Measurements from ENCODE around the gene LSAMP.

DNA sequence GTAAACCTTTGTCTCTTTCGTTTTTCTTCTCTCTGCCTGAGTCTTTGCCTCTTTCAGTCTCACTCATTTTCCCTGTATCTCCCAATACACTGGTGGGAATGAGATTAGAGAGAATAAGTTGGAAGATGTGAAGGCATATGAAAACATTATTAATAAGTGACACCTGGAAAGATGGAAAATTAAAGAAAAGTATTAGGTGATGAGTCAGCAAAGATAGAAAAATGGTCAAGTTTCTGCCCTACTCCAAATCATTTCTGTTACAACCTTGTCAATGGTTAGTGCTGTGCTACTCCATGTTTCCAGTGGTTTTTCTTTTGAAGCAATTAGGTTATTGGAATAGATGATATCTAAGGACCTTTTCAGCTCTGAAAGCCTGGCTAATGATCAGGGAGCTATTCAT lies 252.8 kb downstream of the LSAMP start:
- TF ChIP-seq POLR2A (IDR thresholded peaks at IDR 0.05), result no peak
- TF ChIP-seq, protein P1, sequence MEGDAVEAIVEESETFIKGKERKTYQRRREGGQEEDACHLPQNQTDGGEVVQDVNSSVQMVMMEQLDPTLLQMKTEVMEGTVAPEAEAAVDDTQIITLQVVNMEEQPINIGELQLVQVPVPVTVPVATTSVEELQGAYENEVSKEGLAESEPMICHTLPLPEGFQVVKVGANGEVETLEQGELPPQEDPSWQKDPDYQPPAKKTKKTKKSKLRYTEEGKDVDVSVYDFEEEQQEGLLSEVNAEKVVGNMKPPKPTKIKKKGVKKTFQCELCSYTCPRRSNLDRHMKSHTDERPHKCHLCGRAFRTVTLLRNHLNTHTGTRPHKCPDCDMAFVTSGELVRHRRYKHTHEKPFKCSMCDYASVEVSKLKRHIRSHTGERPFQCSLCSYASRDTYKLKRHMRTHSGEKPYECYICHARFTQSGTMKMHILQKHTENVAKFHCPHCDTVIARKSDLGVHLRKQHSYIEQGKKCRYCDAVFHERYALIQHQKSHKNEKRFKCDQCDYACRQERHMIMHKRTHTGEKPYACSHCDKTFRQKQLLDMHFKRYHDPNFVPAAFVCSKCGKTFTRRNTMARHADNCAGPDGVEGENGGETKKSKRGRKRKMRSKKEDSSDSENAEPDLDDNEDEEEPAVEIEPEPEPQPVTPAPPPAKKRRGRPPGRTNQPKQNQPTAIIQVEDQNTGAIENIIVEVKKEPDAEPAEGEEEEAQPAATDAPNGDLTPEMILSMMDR (IDR thresholded peaks at IDR 0.05), result no peak
